Upper lobe of left lung (tissue), 4 donors: ENCODE data around the gene TELO2.

ENCODE experiments used
- EP300 ChIP-seq, 4 donors: sonication (generic); formaldehyde crosslinking; IDR thresholded peaks; one replicate each; pipeline ENCODE4 v1.5.1; 2017; ENCODE audit warnings: antibody characterized with exemption in 4 of 4, control low read depth in 2 of 4
- POLR2A ChIP-seq, 4 donors: fragments of 450-650 bp; IDR thresholded peaks; one replicate each; pipeline ENCODE4 v1.5.1; 2016 to 2017; ENCODE audit warnings: antibody characterized with exemption in 4 of 4, mild to moderate bottlenecking in 2 of 4
- POLR2AphosphoS5 ChIP-seq, 2 donors: sonication (generic); formaldehyde crosslinking; IDR thresholded peaks; one replicate each; pipeline ENCODE4 v1.5.1; 2017; ENCODE audit warnings: antibody characterized with exemption in 2 of 2
- TF ChIP-seq, protein P1 (sequence below), 6 experiments: fragments of 450-650 bp in 4 of 6; fragments of 200-600 bp in 2 of 6; sonication (generic) in 2 of 6; IDR thresholded peaks; one replicate each; pipeline ENCODE4 v1.5.1; 2016 to 2019; ENCODE audit warnings: antibody characterized with exemption in 6 of 6

DNA sequence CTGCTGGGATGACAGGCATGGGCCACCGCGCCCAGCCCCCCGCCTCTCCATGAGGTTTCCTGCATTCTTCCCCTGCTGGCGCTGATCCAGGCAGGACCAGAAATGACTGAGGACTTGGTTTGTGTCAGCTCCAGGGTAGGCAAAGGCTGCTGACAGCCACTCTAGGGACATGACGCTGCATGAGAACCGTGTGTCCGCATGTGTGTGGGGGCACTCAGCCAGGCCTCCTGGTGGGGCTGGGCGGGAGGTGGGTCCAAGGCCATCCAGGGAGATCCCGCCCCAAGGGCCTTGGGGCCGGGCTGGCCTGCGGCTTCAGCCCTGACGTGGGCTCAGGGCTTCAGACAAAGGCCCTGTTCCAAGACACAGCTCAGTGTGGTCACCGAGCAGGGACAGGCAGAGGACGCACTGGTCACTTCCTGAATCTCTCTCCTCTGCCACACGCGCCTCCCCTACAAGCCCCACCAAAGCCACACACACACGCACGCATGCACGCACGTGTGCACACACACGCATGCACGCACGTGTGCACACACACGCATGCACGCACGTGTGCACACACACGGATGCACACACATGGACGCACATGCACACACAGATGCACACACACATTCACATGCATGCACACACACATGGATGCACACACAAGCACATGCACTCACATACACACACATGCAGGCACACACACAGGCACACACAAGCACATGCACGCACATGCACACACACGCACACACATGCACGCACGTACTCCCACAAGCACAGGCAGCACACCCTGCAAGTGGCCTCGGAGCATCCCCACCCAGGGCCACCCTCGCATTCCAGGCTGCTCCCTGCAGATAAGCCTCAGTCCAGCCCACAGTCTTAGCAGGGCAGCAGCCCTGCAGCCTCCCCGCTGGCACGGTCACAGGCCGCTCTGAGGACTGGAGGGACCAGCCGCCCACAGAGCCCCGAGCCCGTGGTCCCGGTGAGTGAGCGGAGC lies 35.0 kb downstream of the TELO2 start:
- TF ChIP-seq, protein P1, sequence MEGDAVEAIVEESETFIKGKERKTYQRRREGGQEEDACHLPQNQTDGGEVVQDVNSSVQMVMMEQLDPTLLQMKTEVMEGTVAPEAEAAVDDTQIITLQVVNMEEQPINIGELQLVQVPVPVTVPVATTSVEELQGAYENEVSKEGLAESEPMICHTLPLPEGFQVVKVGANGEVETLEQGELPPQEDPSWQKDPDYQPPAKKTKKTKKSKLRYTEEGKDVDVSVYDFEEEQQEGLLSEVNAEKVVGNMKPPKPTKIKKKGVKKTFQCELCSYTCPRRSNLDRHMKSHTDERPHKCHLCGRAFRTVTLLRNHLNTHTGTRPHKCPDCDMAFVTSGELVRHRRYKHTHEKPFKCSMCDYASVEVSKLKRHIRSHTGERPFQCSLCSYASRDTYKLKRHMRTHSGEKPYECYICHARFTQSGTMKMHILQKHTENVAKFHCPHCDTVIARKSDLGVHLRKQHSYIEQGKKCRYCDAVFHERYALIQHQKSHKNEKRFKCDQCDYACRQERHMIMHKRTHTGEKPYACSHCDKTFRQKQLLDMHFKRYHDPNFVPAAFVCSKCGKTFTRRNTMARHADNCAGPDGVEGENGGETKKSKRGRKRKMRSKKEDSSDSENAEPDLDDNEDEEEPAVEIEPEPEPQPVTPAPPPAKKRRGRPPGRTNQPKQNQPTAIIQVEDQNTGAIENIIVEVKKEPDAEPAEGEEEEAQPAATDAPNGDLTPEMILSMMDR (IDR thresholded peaks at IDR 0.05) = peak in 1 of 6 experiments; percentile 28
- TF ChIP-seq POLR2AphosphoS5 (IDR thresholded peaks at IDR 0.05) (peak; percentile 46 to 67), POLR2A (IDR thresholded peaks at IDR 0.05) (peak in 1 of 4 donors; percentile 22), EP300 (IDR thresholded peaks at IDR 0.05) (peak in 2 of 4 donors; percentile 38 to 57)
